Lower leg skin (tissue), 4 donors: Measurements from ENCODE around the gene TBPL1. TPM values are rescaled to one million over a fixed set of nuclear protein-coding genes. Genes with fewer than 3 reads are reported as not detected.
A peak's percentile ranks its signal among the peaks of the same experiment; 100 is the strongest.

Experiments used
- DNase-seq, 2 donors: peaks; one replicate each; pipeline ENCODE4 v3.0.0-alpha.2; 2019; ENCODE audit warnings: low spot score in 2 of 2
- H3K4me3 ChIP-seq: fragments of 200-600 bp; sonication (generic); 2 replicates; pipeline ENCODE4 v1.5.1; 2017; ENCODE audit warnings: mild to moderate bottlenecking, low read depth; ENCODE audit not compliant: poor library complexity, severe bottlenecking
- CTCF ChIP-seq, 3 donors: fragments of 450-650 bp; IDR thresholded peaks; one replicate each; pipeline ENCODE4 v1.5.1; 2016; ENCODE audit warnings: antibody characterized with exemption in 3 of 3, mild to moderate bottlenecking in 3 of 3, moderate library complexity in 2 of 3
- POLR2A ChIP-seq, 2 donors: fragments of 450-650 bp; IDR thresholded peaks; one replicate each; pipeline ENCODE4 v1.6.1; 2016 to 2017; ENCODE audit warnings: antibody characterized with exemption in 2 of 2, mild to moderate bottlenecking in 1 of 2, moderate library complexity in 1 of 2
- WGBS, 2 donors: methylation state at CpG; one replicate each; pipeline ENCODE4 v1.1.5; 2018; 5-methylcytosine and 5-hydroxymethylcytosine counted together
- intact Hi-C: fragments of 100-400 bp; cut with DNase I; formaldehyde crosslinking; loops from one replicate; pipeline ENCODE4 v1.15.0; 2023; ENCODE audit warnings: low total_unique reads
- total RNA-seq, 4 donors: library from RNA; depleted of rRNA; stranded (reverse); fragments of >200 nt; gene quantifications; one replicate each; pipeline ENCODE4 v1.1.0, GENCODE V29; 2016

The TBPL1 gene
- 10 to 100 TPM; 12.6 to 27.7 (median 23.4) TPM for total RNA-seq

DNA sequence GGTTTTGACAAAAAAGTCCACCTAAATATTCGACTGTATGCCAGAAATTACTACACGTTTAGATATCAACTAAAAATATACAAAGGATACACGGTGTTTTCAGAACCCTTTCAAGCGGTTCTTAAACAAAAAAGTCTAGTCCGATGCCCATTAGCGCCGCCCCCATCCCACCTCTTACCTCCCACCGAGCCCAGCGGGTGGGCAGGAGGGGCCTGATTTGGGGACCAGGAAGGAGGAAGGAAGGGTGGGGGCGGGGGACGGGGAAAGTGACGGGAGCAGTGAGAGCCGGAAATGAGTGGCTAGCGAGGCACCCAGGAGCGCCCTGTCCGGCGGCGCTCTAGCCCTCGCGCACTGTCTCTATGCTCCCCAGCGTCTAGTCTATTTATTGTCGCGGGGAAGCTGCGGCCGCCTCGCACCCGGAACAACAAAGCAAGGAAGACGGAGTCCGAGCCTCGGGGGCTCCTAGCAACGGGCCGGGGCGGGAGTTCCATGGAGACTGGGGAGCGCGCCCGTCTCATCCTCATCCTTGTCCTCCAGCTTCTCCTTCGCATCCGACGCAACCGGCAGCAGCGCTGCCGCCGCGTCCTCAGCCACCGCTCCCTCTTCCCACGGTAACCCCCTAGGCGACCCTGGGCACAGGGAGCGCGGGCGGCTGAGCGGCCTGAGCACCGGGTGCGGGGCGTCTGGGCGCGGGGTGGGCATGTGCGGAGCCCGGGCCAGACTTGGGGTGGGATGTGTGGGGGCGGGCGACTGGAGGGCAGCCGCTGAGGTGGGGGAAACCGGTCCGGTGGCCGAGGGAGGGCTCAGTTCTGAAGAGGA is at the start of gene TBPL1:
Gene TBPL1 (plus strand): TSS at position 410 of the 819 bp plus-strand sequence. CDS start 26,902 bp downstream, outside the sequence.
- peak within 1 kb of the TSS; percentile 99 for H3K4me3 ChIP-seq
- DNase-seq: peak; percentile 92 to 98
- TF ChIP-seq POLR2A (IDR thresholded peaks at IDR 0.05) (no peak), CTCF (IDR thresholded peaks at IDR 0.05) (peak in 1 of 3 donors; percentile 18)
- WGBS, 2 donors: 1% methylated on average over 50 to 51 of the region's 64 CpGs
- intact Hi-C loops: no loop called here

- 91 to 97% methylated on average over 2 of the region's 2 CpGs for WGBS, 2 donors
Observed at GRCh38 chr6:133903855-133904254, 49.2 kb upstream of the TBPL1 start.

GRCh38 chr6:133906050-133906449 is 47.0 kb upstream of the TBPL1 start:
- TF ChIP-seq POLR2A (IDR thresholded peaks at IDR 0.05) (no peak), CTCF (IDR thresholded peaks at IDR 0.05) (no peak)
- WGBS, 2 donors: 77 to 78% methylated on average over 1 of the region's 1 CpG
- DNase-seq: no peak
- intact Hi-C loops: no loop called here
- H3K4me3 ChIP-seq: no peak overlapping the region

More at GRCh38 chr6:133903855-133904254, 49.2 kb upstream of the TBPL1 start:
- no peak for DNase-seq
- no peak for TF ChIP-seq CTCF (IDR thresholded peaks at IDR 0.05)
- intact Hi-C loops: no loop called here
- H3K4me3 ChIP-seq: no peak overlapping the region

GRCh38 chr6:133916650-133917151 is 36.3 kb upstream of the TBPL1 start:
- TF ChIP-seq CTCF (IDR thresholded peaks at IDR 0.05) (peak in 1 of 3 donors; percentile 53), POLR2A (IDR thresholded peaks at IDR 0.05) (no peak)
- no peak overlapping the region for H3K4me3 ChIP-seq
- intact Hi-C loops: loop anchor here (10.0 kb wide), 1 partner anchor 352 kb away; no protein-coding TSS in a partner anchor
- peak; percentile 78 to 97 for DNase-seq
- 15 to 22% methylated on average over 8 of the region's 8 CpGs for WGBS, 2 donors

DNA sequence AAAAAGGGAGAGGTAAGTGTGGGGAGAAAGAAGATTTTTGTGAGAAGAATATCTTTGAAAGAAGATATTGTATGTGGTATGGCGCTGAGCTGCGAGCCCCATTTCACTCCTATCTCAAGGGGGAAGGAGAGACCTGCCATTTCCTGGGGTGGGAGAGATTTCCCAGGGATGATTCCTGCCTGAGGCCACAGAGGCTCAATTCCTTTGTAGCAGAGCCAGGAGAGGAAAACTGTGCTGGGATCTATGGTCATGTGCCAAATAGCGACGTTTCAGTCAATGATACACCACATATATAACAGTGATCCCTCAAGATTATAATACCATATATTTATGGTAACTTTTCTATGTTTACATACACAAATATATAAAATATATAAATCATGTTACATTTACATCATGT is 35.2 kb upstream of the TBPL1 start:
- intact Hi-C loops: loop anchor here (10.0 kb wide), 1 partner anchor 353 kb away; no protein-coding TSS in a partner anchor
- H3K4me3 ChIP-seq: no peak overlapping the region
- no peak for TF ChIP-seq POLR2A (IDR thresholded peaks at IDR 0.05)
- no peak for TF ChIP-seq CTCF (IDR thresholded peaks at IDR 0.05)
- DNase-seq: no peak
- 73 to 80% methylated on average over 4 of the region's 4 CpGs for WGBS, 2 donors
